B cell (primary cell): ENCODE measurements around the gene DGKB.

Experiments
- CTCF ChIP-seq: fragments of 200-600 bp; IDR thresholded peaks from one replicate; pipeline ENCODE4 v1.8.0; 2022; ENCODE audit warnings: antibody characterized with exemption, mild to moderate bottlenecking
- EZH2 ChIP-seq: IDR thresholded peaks from 2 replicates; pipeline ENCODE4 v1.6.1; 2012; ENCODE audit warnings: borderline replicate concordance, low read depth, mild to moderate bottlenecking, moderate library complexity, low read length; ENCODE audit not compliant: insufficient read depth, poor library complexity, severe bottlenecking

- TF ChIP-seq CTCF (no peak), EZH2 (no peak)
Measured at GRCh38 chr7:14871880-14872279, 30.7 kb downstream of the DGKB start.
